22Rv1 (cell line): ENCODE results near the gene CDK6.

Experiments used
- CTCF ChIP-seq: fragments of 450-650 bp; IDR thresholded peaks from 2 replicates; pipeline ENCODE4 v1.5.1; 2017; ENCODE audit warnings: mild to moderate bottlenecking
- ZFX ChIP-seq: fragments of 450-650 bp; IDR thresholded peaks from 2 replicates; pipeline ENCODE4 v1.6.1; 2017; ENCODE audit warnings: antibody characterized with exemption, borderline replicate concordance

- no peak for TF ChIP-seq CTCF
- TF ChIP-seq ZFX = no peak
Observed at GRCh38 chr7:92631067-92631849, 205.1 kb downstream of the CDK6 start.
